PC-9 (cell line): ENCODE data around the gene FREM2. TPM values are rescaled to one million over a fixed set of nuclear protein-coding genes. Genes with fewer than 3 reads are reported as not detected.
A peak's percentile ranks its signal among the peaks of the same experiment; 100 is the strongest.

Experiments
- BruUV-seq: library from RNA; stranded (reverse); fragments of 400-500 nt; replicated peaks from 2 replicates; lab custom pipeline; 2021; lab: Mats Ljungman, UMichigan
- CTCF ChIA-PET: fragments of 300-600 bp; sonication (Branson Sonifier 250); formaldehyde crosslinking; loops from one replicate; lab custom pipeline; 2022; ENCODE audit warnings: antibody characterized with exemption; lab: Charles Lee
- POLR2A ChIA-PET: fragments of 300-600 bp; sonication (Branson Sonifier 250); formaldehyde crosslinking; loops from one replicate; lab custom pipeline; 2022; ENCODE audit warnings: antibody characterized with exemption; ENCODE audit not compliant: unreplicated experiment; lab: Charles Lee
- DNase-seq, 2 experiments: peaks; one replicate each; pipeline versions ENCODE4 v3.0.0 to v3.0.0-alpha.2; 2015 to 2022; ENCODE audit warnings: mixed read lengths in 1 of 2
- H2AFZ ChIP-seq: fragments of 200-600 bp; sonication (generic); 2 replicates; pipeline ENCODE4 v1.8.1; 2017; ENCODE audit warnings: antibody characterized with exemption
- H3F3A ChIP-seq: fragments of 200-600 bp; sonication (generic); 2 replicates; pipeline ENCODE4 v1.8.1; 2017; ENCODE audit warnings: antibody characterized with exemption, mild to moderate bottlenecking, low read depth; ENCODE audit not compliant: insufficient read depth
- H3K27ac ChIP-seq: fragments of 200-600 bp; sonication (generic); 2 replicates; pipeline ENCODE4 v1.6.1; 2016; ENCODE audit warnings: mixed run types
- H3K27me3 ChIP-seq: fragments of 200-600 bp; sonication (generic); 2 replicates; pipeline ENCODE4 v1.6.1; 2016; ENCODE audit warnings: low read depth, mixed run types; ENCODE audit not compliant: insufficient read depth
- H3K36me3 ChIP-seq: fragments of 200-600 bp; sonication (generic); 2 replicates; pipeline ENCODE4 v1.6.1; 2016; ENCODE audit warnings: low read depth, mixed run types
- H3K4me1 ChIP-seq: fragments of 200-600 bp; sonication (generic); replicated peaks from 2 replicates; pipeline ENCODE4 v1.6.1; 2016; ENCODE audit warnings: mixed run types; ENCODE audit not compliant: insufficient read depth
- H3K4me2 ChIP-seq: fragments of 200-600 bp; sonication (generic); 2 replicates; pipeline ENCODE4 v1.6.1; 2017; ENCODE audit warnings: mixed run types
- H3K4me3 ChIP-seq: fragments of 200-600 bp; sonication (generic); 2 replicates; pipeline ENCODE4 v1.6.1; 2016; ENCODE audit warnings: mixed run types
- H3K79me2 ChIP-seq: fragments of 200-600 bp; sonication (generic); 2 replicates; pipeline ENCODE4 v1.6.1; 2017; ENCODE audit warnings: low read depth, mixed run types
- H3K9me2 ChIP-seq: fragments of 200-600 bp; sonication (generic); 2 replicates; pipeline ENCODE4 v1.8.1; 2017; ENCODE audit warnings: mild to moderate bottlenecking; ENCODE audit not compliant: insufficient read depth
- H3K9me3 ChIP-seq: fragments of 200-600 bp; sonication (generic); 2 replicates; pipeline ENCODE4 v1.8.1; 2016; ENCODE audit warnings: low read depth; ENCODE audit not compliant: insufficient read depth
- H4K20me1 ChIP-seq: fragments of 200-600 bp; sonication (generic); 2 replicates; pipeline ENCODE4 v1.8.1; 2017; ENCODE audit not compliant: insufficient read depth
- EZH2 ChIP-seq: fragments of 200-600 bp; sonication (generic); IDR thresholded peaks from 2 replicates; pipeline ENCODE4 v1.8.0; 2017; ENCODE audit warnings: antibody characterized with exemption, low read depth
- intact Hi-C: fragments of 100-400 bp; cut with micrococcal nuclease; formaldehyde crosslinking; loops from one replicate; pipeline ENCODE4 v1.10.0; 2022; ENCODE audit not compliant: unreplicated experiment
- total RNA-seq: library from RNA; stranded (reverse); gene quantifications from 2 replicates; pipeline ENCODE4 v1.2.3, GENCODE V29; 2021
- TF ChIP-seq, protein P1 (sequence below): fragments of 200-600 bp; sonication (generic); conservative IDR thresholded peaks from 2 replicates; pipeline ENCODE4 v1.6.1; 2017; ENCODE audit warnings: mixed run types, antibody characterized with exemption, mild to moderate bottlenecking, moderate library complexity

Gene FREM2
- total RNA-seq, 1 experiment from 2014 or later, result 0.65 TPM

DNA sequence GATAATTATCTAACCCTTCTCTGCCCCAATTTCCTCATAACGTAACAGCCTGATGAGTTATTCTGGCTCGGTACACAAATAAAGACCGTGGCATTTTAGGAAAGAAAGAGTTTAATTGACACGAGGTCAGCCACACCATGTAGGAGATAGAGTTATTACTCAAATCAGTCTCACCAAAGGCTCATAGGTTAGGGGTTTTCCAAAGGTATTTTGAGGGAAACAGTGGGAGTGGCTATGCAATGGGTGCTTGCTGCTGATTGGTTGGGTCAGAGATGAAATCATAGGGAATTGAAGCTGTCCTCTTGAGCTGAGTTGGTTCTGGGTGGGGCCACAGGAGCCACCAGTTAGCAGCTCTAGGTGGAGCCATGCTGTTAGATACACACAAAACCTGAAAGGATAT lies 137.5 kb downstream of the FREM2 start:
- no peaks in the 10 kb centered on the region for H4K20me1 ChIP-seq
- ChIA-PET POLR2A (no interaction called here), CTCF (interaction anchor here (0.7 kb wide), 1 partner anchor 143 kb away, joined by 11 read pairs; no protein-coding TSS in a partner anchor)
- H3K79me2 ChIP-seq, result no peaks in the 10 kb centered on the region
- no peak overlapping the region for H3K4me3 ChIP-seq
- H3K36me3 ChIP-seq, result no peaks in the 10 kb centered on the region
- intact Hi-C loops, result no loop called here
- H3K9me3 ChIP-seq, result no peaks in the 10 kb centered on the region
- no peaks in the 10 kb centered on the region for H3K4me1 ChIP-seq
- no peak for TF ChIP-seq EZH2
- TF ChIP-seq, protein P1, sequence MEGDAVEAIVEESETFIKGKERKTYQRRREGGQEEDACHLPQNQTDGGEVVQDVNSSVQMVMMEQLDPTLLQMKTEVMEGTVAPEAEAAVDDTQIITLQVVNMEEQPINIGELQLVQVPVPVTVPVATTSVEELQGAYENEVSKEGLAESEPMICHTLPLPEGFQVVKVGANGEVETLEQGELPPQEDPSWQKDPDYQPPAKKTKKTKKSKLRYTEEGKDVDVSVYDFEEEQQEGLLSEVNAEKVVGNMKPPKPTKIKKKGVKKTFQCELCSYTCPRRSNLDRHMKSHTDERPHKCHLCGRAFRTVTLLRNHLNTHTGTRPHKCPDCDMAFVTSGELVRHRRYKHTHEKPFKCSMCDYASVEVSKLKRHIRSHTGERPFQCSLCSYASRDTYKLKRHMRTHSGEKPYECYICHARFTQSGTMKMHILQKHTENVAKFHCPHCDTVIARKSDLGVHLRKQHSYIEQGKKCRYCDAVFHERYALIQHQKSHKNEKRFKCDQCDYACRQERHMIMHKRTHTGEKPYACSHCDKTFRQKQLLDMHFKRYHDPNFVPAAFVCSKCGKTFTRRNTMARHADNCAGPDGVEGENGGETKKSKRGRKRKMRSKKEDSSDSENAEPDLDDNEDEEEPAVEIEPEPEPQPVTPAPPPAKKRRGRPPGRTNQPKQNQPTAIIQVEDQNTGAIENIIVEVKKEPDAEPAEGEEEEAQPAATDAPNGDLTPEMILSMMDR, result no peak
- no peak for DNase-seq
- H3F3A ChIP-seq, result no peaks in the 10 kb centered on the region
- no peaks in the 10 kb centered on the region for H3K9me2 ChIP-seq
- H2AFZ ChIP-seq, result no peak overlapping the region
- no peak overlapping the region for H3K4me2 ChIP-seq
- BruUV-seq, result no TSS peak
- no peaks in the 10 kb centered on the region for H3K27me3 ChIP-seq
- no peak overlapping the region for H3K27ac ChIP-seq

GRCh38 chr13:38826182-38826813 lies 139.4 kb downstream of the FREM2 start:
- POLR2A ChIA-PET, result no interaction called here
- Histone ChIP-seq H2AFZ (no peak overlapping the region), H3K79me2 (no peaks in the 10 kb centered on the region), H3K9me3 (no peaks in the 10 kb centered on the region), H3K4me2 (no peak overlapping the region), H3K36me3 (no peaks in the 10 kb centered on the region), H3K27ac (no peak overlapping the region), H4K20me1 (no peaks in the 10 kb centered on the region), H3F3A (no peaks in the 10 kb centered on the region), H3K9me2 (no peaks in the 10 kb centered on the region), H3K4me1 (no peaks in the 10 kb centered on the region), H3K27me3 (no peaks in the 10 kb centered on the region), H3K4me3 (no peak overlapping the region)
- intact Hi-C loops, result no loop called here
- DNase-seq, result peak; percentile 19 to 39
- TF ChIP-seq, protein P1, result no peak
- TF ChIP-seq EZH2, result no peak
- BruUV-seq, result no TSS peak
- CTCF ChIA-PET, result no interaction called here

DNA sequence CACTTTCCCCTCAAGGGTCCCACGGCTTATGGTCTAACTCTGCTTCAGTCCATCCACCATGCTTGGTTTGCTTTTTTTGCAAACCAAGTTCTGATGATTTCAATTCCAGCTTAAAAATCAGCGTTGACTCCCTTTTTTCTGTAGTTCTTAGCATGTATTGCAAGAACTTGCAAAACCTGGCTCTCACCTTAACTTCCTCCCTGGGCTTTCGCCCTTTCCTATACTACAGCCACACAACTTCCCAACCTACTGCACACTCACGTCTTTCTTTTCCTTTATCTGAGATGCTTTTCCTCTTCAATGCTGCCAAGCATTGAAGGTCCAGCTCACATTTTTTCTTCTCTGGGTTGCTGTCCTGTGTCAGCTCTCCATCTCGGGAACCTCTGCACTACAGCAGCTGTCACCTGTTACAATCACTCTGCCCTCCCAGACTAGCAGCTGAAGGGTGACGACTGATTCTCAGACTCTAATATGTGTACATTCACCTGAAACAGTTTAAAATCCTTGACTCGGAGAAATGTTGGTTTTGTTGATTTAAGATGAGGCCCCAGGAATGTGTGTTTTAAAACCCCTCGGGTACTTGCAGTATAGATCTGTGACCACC lies 143.7 kb downstream of the FREM2 start:
- Histone ChIP-seq H3K9me2 (no peaks in the 10 kb centered on the region), H3K9me3 (no peaks in the 10 kb centered on the region), H3F3A (no peaks in the 10 kb centered on the region), H3K27me3 (no peaks in the 10 kb centered on the region), H2AFZ (no peak overlapping the region), H4K20me1 (no peaks in the 10 kb centered on the region), H3K79me2 (no peaks in the 10 kb centered on the region), H3K4me2 (no peak overlapping the region), H3K4me1 (no peaks in the 10 kb centered on the region), H3K36me3 (no peaks in the 10 kb centered on the region), H3K27ac (no peak overlapping the region), H3K4me3 (no peak overlapping the region)
- POLR2A ChIA-PET, result no interaction called here
- TF ChIP-seq EZH2, result no peak
- TF ChIP-seq, protein P1, result no peak
- CTCF ChIA-PET, result no interaction called here
- BruUV-seq, result no TSS peak
- no peak for DNase-seq
- intact Hi-C loops, result no loop called here
